DMS 273 (cell line): ENCODE results near the gene FAM53B.

Experiments
- DNase-seq: peaks from one replicate; lab custom pipeline; 2025; ENCODE audit not compliant: unreplicated experiment; lab: John Stamatoyannopoulos, UW

FAM53B gene

GRCh38 chr10:124650820-124651401 lies 93.3 kb downstream of the FAM53B start:
- no peak for DNase-seq

- no peak for DNase-seq
Measured at GRCh38 chr10:124650263-124650662, 93.9 kb downstream of the FAM53B start.

- DNase-seq, result peak; percentile 60
Measured at GRCh38 chr10:124649214-124649613, 95.0 kb downstream of the FAM53B start.

GRCh38 chr10:124648738-124649137 lies 95.4 kb downstream of the FAM53B start:
- DNase-seq, result peak; percentile 77

GRCh38 chr10:124648131-124648475 lies 96.1 kb downstream of the FAM53B start:
- DNase-seq, result no peak

GRCh38 chr10:124647421-124648130 lies 96.6 kb downstream of the FAM53B start:
- no peak for DNase-seq

GRCh38 chr10:124646483-124647352 lies 97.5 kb downstream of the FAM53B start:
- peak; percentile 29 for DNase-seq

GRCh38 chr10:124645467-124646095 lies 98.6 kb downstream of the FAM53B start:
- no peak for DNase-seq

- no peak for DNase-seq
Measured at GRCh38 chr10:124644771-124645415, 99.3 kb downstream of the FAM53B start.

- DNase-seq, result no peak
Measured at GRCh38 chr10:124644236-124644635, 99.9 kb downstream of the FAM53B start.

GRCh38 chr10:124643330-124644009 lies 100.7 kb downstream of the FAM53B start:
- no peak for DNase-seq

- peak; percentile 80 for DNase-seq
Measured at GRCh38 chr10:124642088-124642710, 102.0 kb downstream of the FAM53B start.

- peak; percentile 67 for DNase-seq
Measured at GRCh38 chr10:124641282-124642087, 102.7 kb downstream of the FAM53B start.

- DNase-seq, result no peak
Measured at GRCh38 chr10:124640538-124641231, 103.5 kb downstream of the FAM53B start.

GRCh38 chr10:124640056-124640455 lies 104.1 kb downstream of the FAM53B start:
- DNase-seq, result no peak

GRCh38 chr10:124639646-124640045 lies 104.5 kb downstream of the FAM53B start:
- no peak for DNase-seq

- no peak for DNase-seq
Measured at GRCh38 chr10:124639206-124639605, 105.0 kb downstream of the FAM53B start.

GRCh38 chr10:124637746-124638145 lies 106.4 kb downstream of the FAM53B start:
- no peak for DNase-seq
